HEK293T (cell line): ENCODE results near the gene TMED10.

Experiments
- ARNT ChIP-seq: fragments of 450-650 bp; IDR thresholded peaks from 2 replicates; pipeline ENCODE4 v1.6.1; 2017; ENCODE audit warnings: mild to moderate bottlenecking
- FOXA1 ChIP-seq: fragments of 450-650 bp; IDR thresholded peaks from 2 replicates; pipeline ENCODE4 v1.6.1; 2016; ENCODE audit warnings: mild to moderate bottlenecking
- FOXM1 ChIP-seq: fragments of 450-650 bp; IDR thresholded peaks from 2 replicates; pipeline ENCODE4 v1.6.1; 2017; ENCODE audit warnings: mild to moderate bottlenecking, borderline replicate concordance
- HDGF ChIP-seq: fragments of 450-650 bp; IDR thresholded peaks from 2 replicates; pipeline ENCODE4 v1.6.1; 2017; ENCODE audit warnings: antibody characterized with exemption, borderline replicate concordance
- LEF1 ChIP-seq: fragments of 450-650 bp; IDR thresholded peaks from 2 replicates; pipeline ENCODE4 v1.6.1; 2017; ENCODE audit warnings: mild to moderate bottlenecking, borderline replicate concordance
- SP1 ChIP-seq: fragments of 450-650 bp; IDR thresholded peaks from 2 replicates; pipeline ENCODE4 v1.6.1; 2017
- SUZ12 ChIP-seq: fragments of 450-650 bp; IDR thresholded peaks from 2 replicates; pipeline ENCODE4 v1.6.1; 2016; ENCODE audit warnings: mild to moderate bottlenecking

DNA sequence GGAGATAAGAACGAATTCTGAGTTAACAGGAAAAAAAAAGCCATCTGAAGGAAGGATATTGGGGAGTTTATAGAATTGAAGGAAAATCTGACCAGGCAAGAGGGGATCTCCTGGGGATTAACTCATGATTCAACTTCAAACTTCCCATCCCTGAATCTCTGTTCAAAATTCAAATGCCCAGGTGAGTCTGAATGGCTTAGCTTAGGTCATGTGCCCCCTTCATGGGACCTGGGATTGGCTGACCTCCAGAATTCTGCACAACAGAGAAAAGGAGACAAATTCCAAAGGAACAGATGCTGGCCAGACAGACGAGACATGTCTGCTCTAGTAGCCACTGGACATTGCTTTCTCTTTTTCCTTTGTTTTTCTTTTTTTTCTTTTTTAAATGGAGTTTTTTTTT lies 26.2 kb upstream of the TMED10 start:
- TF ChIP-seq SUZ12: no peak
- TF ChIP-seq HDGF: no peak
- no peak for TF ChIP-seq ARNT
- no peak for TF ChIP-seq FOXA1
- TF ChIP-seq LEF1: no peak
- no peak for TF ChIP-seq FOXM1
- no peak for TF ChIP-seq SP1
